22Rv1 (cell line): ENCODE data around the gene TBC1D16.
A peak's percentile ranks its signal among the peaks of the same experiment; 100 is the strongest.

Experiments
- H3K27ac ChIP-seq: fragments of 450-650 bp; 2 replicates; pipeline ENCODE4 v1.5.1; 2017
- CTCF ChIP-seq: fragments of 450-650 bp; IDR thresholded peaks from 2 replicates; pipeline ENCODE4 v1.5.1; 2017; ENCODE audit warnings: mild to moderate bottlenecking
- ZFX ChIP-seq: fragments of 450-650 bp; IDR thresholded peaks from 2 replicates; pipeline ENCODE4 v1.6.1; 2017; ENCODE audit warnings: antibody characterized with exemption, borderline replicate concordance

Gene TBC1D16

GRCh38 chr17:80006811-80007752 is 28.6 kb downstream of the TBC1D16 start:
- H3K27ac ChIP-seq = peak overlapping the region; percentile 58
- TF ChIP-seq CTCF (no peak), ZFX (no peak)

GRCh38 chr17:80006339-80006720 is 29.3 kb downstream of the TBC1D16 start:
- no peak for TF ChIP-seq ZFX
- no peak for TF ChIP-seq CTCF
- peak overlapping the region; percentile 58 for H3K27ac ChIP-seq

GRCh38 chr17:80005360-80006338 is 30.0 kb downstream of the TBC1D16 start:
- H3K27ac ChIP-seq = peak overlapping the region; percentile 58
- TF ChIP-seq ZFX (no peak), CTCF (peak; percentile 98)

- no peak overlapping the region for H3K27ac ChIP-seq
- TF ChIP-seq ZFX (no peak), CTCF (no peak)
Measured at GRCh38 chr17:80003969-80004368, 31.7 kb downstream of the TBC1D16 start.

- no peak overlapping the region for H3K27ac ChIP-seq
- TF ChIP-seq ZFX = no peak
- TF ChIP-seq CTCF = no peak
Measured at GRCh38 chr17:80002690-80003490, 32.8 kb downstream of the TBC1D16 start.

- no peak overlapping the region for H3K27ac ChIP-seq
Measured at GRCh38 chr17:80002070-80002641, 33.5 kb downstream of the TBC1D16 start.

More at GRCh38 chr17:80002070-80002641, 33.5 kb downstream of the TBC1D16 start:
- TF ChIP-seq CTCF (no peak), ZFX (no peak)
